ENCODE measurements around the gene RIOX2. TPM values are rescaled to one million over a fixed set of nuclear protein-coding genes. Genes with fewer than 3 reads are reported as not detected.

The RIOX2 gene
- total RNA-seq, 1 donor from 2014 or later: 9.5 TPM

DNA sequence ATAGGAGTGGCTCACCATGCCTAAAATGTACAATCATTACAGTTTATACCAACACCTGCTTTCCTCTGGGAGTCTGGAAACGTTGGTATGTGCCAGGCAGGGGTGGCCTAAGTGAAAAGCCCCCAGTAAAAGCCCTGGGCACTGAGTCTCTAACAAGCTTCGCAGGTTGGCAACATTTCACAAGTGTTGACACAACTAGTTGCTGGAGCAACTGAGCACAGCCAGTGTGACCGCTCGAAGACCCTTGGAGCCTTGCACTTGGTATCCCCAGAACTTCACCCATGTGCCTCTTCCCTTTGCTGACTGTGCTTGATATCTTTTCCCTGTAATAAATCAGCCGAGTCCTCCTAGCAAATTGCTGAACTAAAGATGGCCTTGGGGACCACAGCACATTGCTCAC, 2.7 kb downstream of the RIOX2 start:
- Histone ChIP-seq H3K36me3 (no peaks in the 10 kb centered on the region), H3K4me1 (peaks cover 38% of the 10 kb centered on the region), H3K27me3 (ENCODE audit: low read depth) (no peaks in the 10 kb centered on the region), H3K27ac (replicated peaks) (no peak overlapping the region), H3K4me3 (no peak overlapping the region), H3K9me3 (replicated peaks) (no peaks in the 10 kb centered on the region)
- TF ChIP-seq CTCF (IDR thresholded peaks at IDR 0.05; ENCODE audit: borderline replicate concordance): no peak
- intact Hi-C loops (cut with micrococcal nuclease): no loop called here
- DNase-seq: no peak

DNA sequence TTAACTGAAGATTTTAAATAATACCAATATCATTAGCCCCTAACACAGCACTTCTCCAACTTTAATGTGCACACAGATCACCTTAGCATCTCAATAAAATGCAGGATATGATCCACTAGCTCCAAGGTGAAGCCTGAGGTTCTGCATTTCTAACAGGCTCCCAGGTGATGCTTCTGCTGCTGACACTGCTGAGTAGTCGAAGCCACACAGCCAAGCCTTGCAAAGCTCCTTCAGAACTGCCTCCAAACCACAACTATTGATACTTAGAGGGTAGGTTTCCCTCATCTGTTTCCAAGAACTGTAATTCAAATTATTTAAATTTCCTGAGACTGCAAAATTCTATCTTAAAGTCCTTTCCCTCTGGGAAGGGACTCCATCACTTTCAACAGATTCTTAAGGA, 3.9 kb downstream of the RIOX2 start:
- intact Hi-C loops (cut with micrococcal nuclease): no loop called here
- Histone ChIP-seq H3K36me3 (no peaks in the 10 kb centered on the region), H3K4me3 (no peak overlapping the region), H3K27me3 (ENCODE audit: low read depth) (no peaks in the 10 kb centered on the region), H3K4me1 (peaks cover 48% of the 10 kb centered on the region), H3K9me3 (replicated peaks) (no peaks in the 10 kb centered on the region), H3K27ac (replicated peaks) (no peak overlapping the region)
- no peak for DNase-seq
- TF ChIP-seq CTCF (IDR thresholded peaks at IDR 0.05; ENCODE audit: borderline replicate concordance): no peak

DNA sequence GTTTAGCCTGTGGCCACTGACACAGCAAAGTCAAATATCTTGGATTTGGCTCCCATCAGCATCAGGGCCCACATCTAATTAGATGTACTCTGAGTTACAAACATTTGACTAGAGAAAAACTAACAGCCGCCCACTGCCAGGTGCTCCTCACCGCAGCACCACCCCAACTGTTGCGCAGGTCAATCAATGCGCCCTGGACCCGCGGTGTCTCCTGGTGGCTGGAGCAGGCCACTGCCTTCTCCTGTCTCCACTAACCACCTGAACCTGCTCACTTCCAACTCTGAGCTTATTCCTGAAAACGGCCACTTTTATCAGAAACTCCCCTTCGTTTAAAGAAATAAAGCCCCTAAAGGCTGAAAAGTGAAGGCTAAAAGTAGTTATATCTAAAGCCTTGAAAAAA, 4.3 kb downstream of the RIOX2 start:
- Histone ChIP-seq H3K27me3 (ENCODE audit: low read depth) (no peaks in the 10 kb centered on the region), H3K4me1 (peaks cover 49% of the 10 kb centered on the region), H3K36me3 (no peaks in the 10 kb centered on the region), H3K27ac (replicated peaks) (no peak overlapping the region), H3K9me3 (replicated peaks) (no peaks in the 10 kb centered on the region), H3K4me3 (no peak overlapping the region)
- TF ChIP-seq CTCF (IDR thresholded peaks at IDR 0.05; ENCODE audit: borderline replicate concordance): no peak
- DNase-seq: no peak
- intact Hi-C loops (cut with micrococcal nuclease): no loop called here

DNA sequence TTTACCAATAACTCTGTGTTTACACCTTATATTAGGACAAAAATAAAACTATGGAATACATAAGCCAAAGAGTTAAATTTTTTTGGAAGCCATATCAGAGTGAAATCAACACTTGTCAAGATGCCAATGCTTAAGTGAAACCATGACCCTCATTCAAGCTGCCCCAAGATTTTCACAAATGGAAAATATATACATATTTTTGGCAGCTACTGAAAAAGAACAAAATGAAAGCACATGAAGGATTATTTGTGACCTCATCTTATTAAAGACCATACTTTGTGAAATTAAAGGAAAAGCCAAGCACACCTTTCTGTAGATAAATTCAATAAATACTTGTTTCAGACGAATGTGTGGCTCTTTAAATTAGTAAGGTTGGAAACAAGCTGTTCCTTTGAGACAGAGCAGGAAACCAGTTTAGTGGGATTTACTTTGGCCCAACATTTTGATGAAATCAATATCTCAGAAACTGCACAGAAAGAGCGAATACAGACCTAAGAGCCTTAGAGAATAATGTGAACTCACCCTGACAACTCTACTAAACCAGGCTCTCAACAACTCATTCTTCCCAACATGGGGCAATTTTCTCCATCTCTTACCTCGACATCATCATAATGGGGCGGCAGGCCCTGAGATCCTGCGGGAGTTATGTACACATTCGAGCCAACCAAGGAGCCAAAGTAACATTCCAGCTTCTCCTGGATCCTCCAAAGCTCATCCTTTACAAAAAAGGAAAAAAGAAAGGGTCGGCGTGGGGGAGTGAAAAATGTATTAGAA, 11.1 kb downstream of the RIOX2 start:
- Histone ChIP-seq H3K27me3 (ENCODE audit: low read depth) (no peaks in the 10 kb centered on the region), H3K27ac (replicated peaks) (no peak overlapping the region), H3K9me3 (replicated peaks) (no peaks in the 10 kb centered on the region), H3K36me3 (peaks cover 29% of the 10 kb centered on the region), H3K4me1 (peaks cover 33% of the 10 kb centered on the region), H3K4me3 (no peak overlapping the region)
- no peak for TF ChIP-seq CTCF (IDR thresholded peaks at IDR 0.05; ENCODE audit: borderline replicate concordance)
- DNase-seq: no peak
- intact Hi-C loops (cut with micrococcal nuclease): no loop called here

- peaks cover 29% of the 10 kb centered on the region for H3K36me3 ChIP-seq
- DNase-seq: no peak
- peaks cover 33% of the 10 kb centered on the region for H3K4me1 ChIP-seq
- no peak overlapping the region for H3K27ac ChIP-seq (replicated peaks)
- no peak overlapping the region for H3K4me3 ChIP-seq
- no peak for TF ChIP-seq CTCF (IDR thresholded peaks at IDR 0.05; ENCODE audit: borderline replicate concordance)
- intact Hi-C loops (cut with micrococcal nuclease): no loop called here
- H3K27me3 ChIP-seq (ENCODE audit: low read depth): no peaks in the 10 kb centered on the region
- no peaks in the 10 kb centered on the region for H3K9me3 ChIP-seq (replicated peaks)
Observed at GRCh38 chr3:97960551-97960950, 11.7 kb downstream of the RIOX2 start.

All from left ventricle myocardium inferior (tissue), 1 donor.